Uterus (tissue), 4 donors: ENCODE results near the gene LRP1B. TPM values are rescaled to one million over a fixed set of nuclear protein-coding genes. Genes with fewer than 3 reads are reported as not detected.

ENCODE experiments used
- DNase-seq, 2 donors: peaks; one replicate each; pipeline ENCODE4 v3.0.0-alpha.2; 2019 to 2020
- H3K27ac ChIP-seq, 2 donors: fragments of 200-600 bp; sonication (generic); 1 replicate in 1 of 2; 2 replicates in 1 of 2; pipeline ENCODE4 v1.5.1; 2016 to 2018
- H3K27me3 ChIP-seq, 2 donors: fragments of 200-600 bp; sonication (generic); one replicate each; pipeline ENCODE4 v1.5.1; 2018 to 2019; ENCODE audit warnings: control low read depth in 1 of 2
- H3K36me3 ChIP-seq, 2 donors: fragments of 200-600 bp; sonication (generic); one replicate each; pipeline ENCODE4 v1.5.1; 2019; ENCODE audit warnings: control low read depth in 1 of 2
- H3K4me1 ChIP-seq, 2 donors: fragments of 200-600 bp; sonication (generic); one replicate each; pipeline ENCODE4 v1.5.1; 2018 to 2019; ENCODE audit warnings: control low read depth in 1 of 2
- H3K4me3 ChIP-seq, 2 donors: fragments of 200-600 bp; sonication (generic); 1 replicate in 1 of 2; 2 replicates in 1 of 2; pipeline ENCODE4 v1.5.1; 2018 to 2019; ENCODE audit warnings: mild to moderate bottlenecking in 1 of 2
- H3K9me3 ChIP-seq, 2 donors: fragments of 200-600 bp; sonication (generic); one replicate each; pipeline ENCODE4 v1.5.1; 2019; ENCODE audit warnings: control low read depth in 1 of 2
- POLR2A ChIP-seq, 2 donors: fragments of 450-650 bp; IDR thresholded peaks; one replicate each; pipeline ENCODE4 v1.6.1; 2016; ENCODE audit warnings: antibody characterized with exemption in 2 of 2, mild to moderate bottlenecking in 1 of 2, moderate library complexity in 1 of 2
- intact Hi-C: fragments of 100-400 bp; cut with DNase I; formaldehyde crosslinking; loops from one replicate; pipeline ENCODE4 v1.15.1; 2023; ENCODE audit warnings: low total_unique reads
- total RNA-seq, 4 donors: library from RNA; depleted of rRNA in 3 of 4; stranded (reverse); fragments of >200 nt in 3 of 4; gene quantifications; one replicate each; pipeline versions ENCODE4 v1.1.0 to v1.2.4, GENCODE V29; 2014 to 2023
- TF ChIP-seq, protein P1 (sequence below), 4 experiments: fragments of 200-600 bp in 2 of 4; fragments of 450-650 bp in 2 of 4; sonication (generic) in 2 of 4; IDR thresholded peaks; one replicate each; pipeline ENCODE4 v1.5.1; 2016 to 2019; ENCODE audit warnings: antibody characterized with exemption in 4 of 4, mild to moderate bottlenecking in 2 of 4, moderate library complexity in 1 of 4
- donor health status: DM: yes; HTN: yes; CAD: no.

The LRP1B gene
- total RNA-seq, 4 donors from 2014 or later, result 0.29 to 7.3 (median 0.79) TPM; not detected in 1

- Histone ChIP-seq H3K4me3 (no peak overlapping the region), H3K27ac (no peak overlapping the region), H3K27me3 (no peaks in the 10 kb centered on the region), H3K9me3 (no peaks in the 10 kb centered on the region), H3K36me3 (no peaks in the 10 kb centered on the region), H3K4me1 (no peaks in the 10 kb centered on the region)
- no peak for DNase-seq
- intact Hi-C loops, result no loop called here
- TF ChIP-seq, protein P1, sequence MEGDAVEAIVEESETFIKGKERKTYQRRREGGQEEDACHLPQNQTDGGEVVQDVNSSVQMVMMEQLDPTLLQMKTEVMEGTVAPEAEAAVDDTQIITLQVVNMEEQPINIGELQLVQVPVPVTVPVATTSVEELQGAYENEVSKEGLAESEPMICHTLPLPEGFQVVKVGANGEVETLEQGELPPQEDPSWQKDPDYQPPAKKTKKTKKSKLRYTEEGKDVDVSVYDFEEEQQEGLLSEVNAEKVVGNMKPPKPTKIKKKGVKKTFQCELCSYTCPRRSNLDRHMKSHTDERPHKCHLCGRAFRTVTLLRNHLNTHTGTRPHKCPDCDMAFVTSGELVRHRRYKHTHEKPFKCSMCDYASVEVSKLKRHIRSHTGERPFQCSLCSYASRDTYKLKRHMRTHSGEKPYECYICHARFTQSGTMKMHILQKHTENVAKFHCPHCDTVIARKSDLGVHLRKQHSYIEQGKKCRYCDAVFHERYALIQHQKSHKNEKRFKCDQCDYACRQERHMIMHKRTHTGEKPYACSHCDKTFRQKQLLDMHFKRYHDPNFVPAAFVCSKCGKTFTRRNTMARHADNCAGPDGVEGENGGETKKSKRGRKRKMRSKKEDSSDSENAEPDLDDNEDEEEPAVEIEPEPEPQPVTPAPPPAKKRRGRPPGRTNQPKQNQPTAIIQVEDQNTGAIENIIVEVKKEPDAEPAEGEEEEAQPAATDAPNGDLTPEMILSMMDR (IDR thresholded peaks at IDR 0.05), result no peak
Observed at GRCh38 chr2:140455315-140455714, 1675.5 kb downstream of the LRP1B start.

- Histone ChIP-seq H3K4me1 (no peaks in the 10 kb centered on the region), H3K4me3 (no peak overlapping the region), H3K9me3 (no peaks in the 10 kb centered on the region), H3K36me3 (no peaks in the 10 kb centered on the region), H3K27me3 (no peaks in the 10 kb centered on the region), H3K27ac (no peak overlapping the region)
- intact Hi-C loops, result no loop called here
- no peak for DNase-seq
- TF ChIP-seq, protein P1 (IDR thresholded peaks at IDR 0.05), result no peak
- no peak for TF ChIP-seq POLR2A (IDR thresholded peaks at IDR 0.05)
Observed at GRCh38 chr2:140454717-140455116, 1676.1 kb downstream of the LRP1B start.

GRCh38 chr2:140451324-140451723, 1679.5 kb downstream of the LRP1B start:
- intact Hi-C loops, result no loop called here
- Histone ChIP-seq H3K9me3 (no peaks in the 10 kb centered on the region), H3K4me1 (no peaks in the 10 kb centered on the region), H3K27me3 (no peaks in the 10 kb centered on the region), H3K36me3 (no peaks in the 10 kb centered on the region), H3K4me3 (no peak overlapping the region), H3K27ac (no peak overlapping the region)
- no peak for TF ChIP-seq POLR2A (IDR thresholded peaks at IDR 0.05)
- TF ChIP-seq, protein P1 (IDR thresholded peaks at IDR 0.05), result no peak
- no peak for DNase-seq

DNA sequence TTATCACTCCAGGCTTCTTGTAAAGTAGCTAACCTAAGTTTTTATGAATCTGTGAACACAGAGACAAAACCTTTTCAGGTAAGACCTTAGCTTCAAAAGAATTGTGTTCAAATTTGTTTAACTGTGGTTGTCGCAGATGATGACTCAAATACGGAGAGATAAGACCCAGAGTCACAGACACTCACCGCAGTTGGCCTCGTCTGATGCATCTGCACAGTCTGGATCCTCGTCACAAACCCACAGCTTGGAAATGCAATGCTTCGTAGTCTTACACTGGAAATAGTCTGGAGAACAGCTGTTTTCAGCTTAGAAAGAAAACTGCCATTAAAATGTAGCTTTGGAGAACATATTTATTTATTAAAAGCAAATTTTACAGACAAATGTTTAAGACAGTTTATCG, 1688.5 kb downstream of the LRP1B start:
- intact Hi-C loops, result no loop called here
- H3K4me3 ChIP-seq, result no peak overlapping the region
- TF ChIP-seq POLR2A (IDR thresholded peaks at IDR 0.05), result no peak
- TF ChIP-seq, protein P1 (IDR thresholded peaks at IDR 0.05), result no peak

DNA sequence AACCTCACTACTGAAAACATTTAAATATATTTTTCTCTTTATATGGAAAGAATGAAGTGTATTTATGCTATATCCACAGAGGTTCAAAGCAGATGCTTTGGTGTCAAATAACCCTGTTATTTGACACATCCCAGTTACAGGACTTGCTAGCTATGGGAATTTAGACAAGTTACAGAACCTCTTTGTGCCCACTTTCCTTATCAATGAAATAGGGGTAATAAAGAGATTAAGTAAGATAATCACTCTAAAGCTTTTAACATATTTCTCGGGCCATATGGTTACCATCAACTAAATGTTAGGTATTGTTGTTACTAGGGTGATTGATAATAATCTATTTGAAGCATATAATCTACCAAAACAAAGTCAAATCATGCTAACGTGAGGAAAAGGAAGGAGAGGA, 1690.0 kb downstream of the LRP1B start:
- H3K4me3 ChIP-seq, result no peak overlapping the region
- TF ChIP-seq, protein P1 (IDR thresholded peaks at IDR 0.05), result no peak
- TF ChIP-seq POLR2A (IDR thresholded peaks at IDR 0.05), result no peak
- DNase-seq, result no peak
- no peaks in the 10 kb centered on the region for H3K9me3 ChIP-seq
- no peaks in the 10 kb centered on the region for H3K36me3 ChIP-seq
- intact Hi-C loops, result no loop called here
- H3K27ac ChIP-seq, result no peak overlapping the region
- H3K4me1 ChIP-seq, result no peaks in the 10 kb centered on the region
- no peaks in the 10 kb centered on the region for H3K27me3 ChIP-seq

More for the DNA sequence above, 1688.5 kb downstream of the LRP1B start:
- Histone ChIP-seq H3K27me3 (no peaks in the 10 kb centered on the region), H3K27ac (no peak overlapping the region), H3K4me1 (no peaks in the 10 kb centered on the region), H3K9me3 (no peaks in the 10 kb centered on the region), H3K36me3 (no peaks in the 10 kb centered on the region)
- no peak for DNase-seq
